ENCODE results near the gene ROR1. TPM values are rescaled to one million over a fixed set of nuclear protein-coding genes. Genes with fewer than 3 reads are reported as not detected.

Gene ROR1
- total RNA-seq, 6 experiments from 2014 or later, result 0.04 to 0.58 (median 0.37) TPM

GRCh38 chr1:63882048-63882704 lies 108.4 kb downstream of the ROR1 start:
- Histone ChIP-seq H3K4me3 (no peak overlapping the region), H3K4me1 (no peaks in the 10 kb centered on the region), H3K27me3 (no peaks in the 10 kb centered on the region), H3K9me3 (no peaks in the 10 kb centered on the region), H3K27ac (no peak overlapping the region), H3K36me3 (no peaks in the 10 kb centered on the region)
- intact Hi-C loops (cut with DNase I), result no loop called here
- DNase-seq (no peak), ATAC-seq (no peak)
- TF ChIP-seq, protein P1, sequence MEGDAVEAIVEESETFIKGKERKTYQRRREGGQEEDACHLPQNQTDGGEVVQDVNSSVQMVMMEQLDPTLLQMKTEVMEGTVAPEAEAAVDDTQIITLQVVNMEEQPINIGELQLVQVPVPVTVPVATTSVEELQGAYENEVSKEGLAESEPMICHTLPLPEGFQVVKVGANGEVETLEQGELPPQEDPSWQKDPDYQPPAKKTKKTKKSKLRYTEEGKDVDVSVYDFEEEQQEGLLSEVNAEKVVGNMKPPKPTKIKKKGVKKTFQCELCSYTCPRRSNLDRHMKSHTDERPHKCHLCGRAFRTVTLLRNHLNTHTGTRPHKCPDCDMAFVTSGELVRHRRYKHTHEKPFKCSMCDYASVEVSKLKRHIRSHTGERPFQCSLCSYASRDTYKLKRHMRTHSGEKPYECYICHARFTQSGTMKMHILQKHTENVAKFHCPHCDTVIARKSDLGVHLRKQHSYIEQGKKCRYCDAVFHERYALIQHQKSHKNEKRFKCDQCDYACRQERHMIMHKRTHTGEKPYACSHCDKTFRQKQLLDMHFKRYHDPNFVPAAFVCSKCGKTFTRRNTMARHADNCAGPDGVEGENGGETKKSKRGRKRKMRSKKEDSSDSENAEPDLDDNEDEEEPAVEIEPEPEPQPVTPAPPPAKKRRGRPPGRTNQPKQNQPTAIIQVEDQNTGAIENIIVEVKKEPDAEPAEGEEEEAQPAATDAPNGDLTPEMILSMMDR (IDR thresholded peaks at IDR 0.05), result no peak
- no peak for TF ChIP-seq POLR2A (IDR thresholded peaks at IDR 0.05)
- WGBS (ENCODE audit: insufficient coverage, low coverage, low lambda C conversion rate, missing lambda C conversion rate), result 64% methylated on average over 4 of the region's 4 CpGs

GRCh38 chr1:63883494-63884235 lies 109.8 kb downstream of the ROR1 start:
- ATAC-seq, result no peak

DNA sequence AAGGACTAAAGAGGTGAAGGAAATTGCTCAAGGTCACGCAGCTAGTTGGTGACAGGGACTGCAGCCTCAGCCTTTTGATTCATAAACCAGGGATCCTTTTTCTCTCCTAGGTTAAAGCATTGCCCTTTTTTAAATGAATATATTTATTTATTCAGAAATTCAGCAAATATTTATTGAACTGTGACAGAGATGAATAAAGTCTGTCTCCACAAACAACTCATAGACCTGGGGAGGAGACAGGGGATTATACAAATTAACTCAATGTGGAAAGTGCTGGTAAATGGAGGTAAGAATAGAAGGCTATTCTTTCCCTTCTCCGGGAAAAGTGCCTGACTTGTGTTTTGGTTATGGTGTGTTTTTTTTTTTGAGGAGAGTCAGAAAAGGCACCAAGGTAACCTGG lies 110.7 kb downstream of the ROR1 start:
- intact Hi-C loops (cut with DNase I), result no loop called here
- no peaks in the 10 kb centered on the region for H3K9me3 ChIP-seq
- no peaks in the 10 kb centered on the region for H3K36me3 ChIP-seq
- 76% methylated on average over 2 of the region's 2 CpGs for WGBS (ENCODE audit: insufficient coverage, low coverage, low lambda C conversion rate, missing lambda C conversion rate)
- no peaks in the 10 kb centered on the region for H3K27me3 ChIP-seq
- no peak for TF ChIP-seq POLR2A (IDR thresholded peaks at IDR 0.05)
- TF ChIP-seq, protein P1 (IDR thresholded peaks at IDR 0.05), result no peak
- H3K27ac ChIP-seq, result no peak overlapping the region
- ATAC-seq (no peak), DNase-seq (no peak)
- H3K4me3 ChIP-seq, result no peak overlapping the region
- no peaks in the 10 kb centered on the region for H3K4me1 ChIP-seq

More at GRCh38 chr1:63883494-63884235, 109.8 kb downstream of the ROR1 start:
- H3K27me3 ChIP-seq, result no peaks in the 10 kb centered on the region
- no peak overlapping the region for H3K4me3 ChIP-seq
- 84% methylated on average over 4 of the region's 6 CpGs for WGBS (ENCODE audit: insufficient coverage, low coverage, low lambda C conversion rate, missing lambda C conversion rate)
- TF ChIP-seq, protein P1 (IDR thresholded peaks at IDR 0.05), result no peak
- no peak for TF ChIP-seq POLR2A (IDR thresholded peaks at IDR 0.05)
- intact Hi-C loops (cut with DNase I), result no loop called here
- H3K4me1 ChIP-seq, result no peaks in the 10 kb centered on the region
- no peaks in the 10 kb centered on the region for H3K9me3 ChIP-seq
- no peak for DNase-seq
- no peak overlapping the region for H3K27ac ChIP-seq
- no peaks in the 10 kb centered on the region for H3K36me3 ChIP-seq

GRCh38 chr1:63885899-63886298 lies 112.1 kb downstream of the ROR1 start:
- 71% methylated on average over 6 of the region's 10 CpGs for WGBS (ENCODE audit: insufficient coverage, low coverage, low lambda C conversion rate, missing lambda C conversion rate)
- intact Hi-C loops (cut with DNase I), result no loop called here
- TF ChIP-seq, protein P1 (IDR thresholded peaks at IDR 0.05), result no peak
- TF ChIP-seq POLR2A (IDR thresholded peaks at IDR 0.05), result no peak
- H3K27me3 ChIP-seq, result no peaks in the 10 kb centered on the region
- DNase-seq (no peak), ATAC-seq (no peak)
- no peak overlapping the region for H3K27ac ChIP-seq
- no peaks in the 10 kb centered on the region for H3K4me1 ChIP-seq
- H3K4me3 ChIP-seq, result no peak overlapping the region
- no peaks in the 10 kb centered on the region for H3K36me3 ChIP-seq
- H3K9me3 ChIP-seq, result no peaks in the 10 kb centered on the region

Measured in right lobe of liver (tissue), 6 donors.